Ascending aorta (tissue), 2 donors: ENCODE results near the gene PMM2. TPM values are rescaled to one million over a fixed set of nuclear protein-coding genes. Genes with fewer than 3 reads are reported as not detected.
A peak's percentile ranks its signal among the peaks of the same experiment; 100 is the strongest.

Experiments used
- DNase-seq, 2 donors: peaks; one replicate each; pipeline ENCODE4 v3.0.0-alpha.2; 2019; ENCODE audit warnings: low spot score in 2 of 2
- H3K27ac ChIP-seq, 2 donors: fragments of 200-600 bp; sonication (generic); one replicate each; pipeline ENCODE4 v1.5.1; 2016 to 2017; ENCODE audit warnings: mild to moderate bottlenecking in 1 of 2
- H3K27me3 ChIP-seq: fragments of 200-600 bp; sonication (generic); one replicate; pipeline ENCODE4 v1.5.1; 2017
- H3K36me3 ChIP-seq, 2 donors: fragments of 200-600 bp; sonication (generic); one replicate each; pipeline ENCODE4 v1.5.1; 2016
- H3K4me1 ChIP-seq, 2 donors: fragments of 200-600 bp; sonication (generic); one replicate each; pipeline ENCODE4 v1.5.1; 2016 to 2017; ENCODE audit warnings: mild to moderate bottlenecking in 1 of 2
- H3K4me3 ChIP-seq, 2 donors: fragments of 200-600 bp; sonication (generic); one replicate each; pipeline ENCODE4 v1.5.1; 2016 to 2017; ENCODE audit warnings: mild to moderate bottlenecking in 1 of 2
- H3K9me3 ChIP-seq, 2 donors: fragments of 200-600 bp; sonication (generic); one replicate each; pipeline ENCODE4 v1.5.1; 2016
- intact Hi-C: fragments of 100-400 bp; cut with DNase I; formaldehyde crosslinking; loops from one replicate; pipeline ENCODE4 v1.15.1; 2023
- total RNA-seq: library from RNA; depleted of rRNA; stranded (reverse); fragments of >200 nt; gene quantifications from one replicate; pipeline ENCODE4 v1.1.0, GENCODE V29; 2016
- TF ChIP-seq, protein P1 (sequence below), 3 experiments: fragments of 200-600 bp in 2 of 3; fragments of 450-650 bp in 1 of 3; sonication (generic) in 2 of 3; IDR thresholded peaks; one replicate each; pipeline ENCODE4 v1.5.1; 2016 to 2019; ENCODE audit warnings: antibody characterized with exemption in 3 of 3, mild to moderate bottlenecking in 1 of 3, moderate library complexity in 1 of 3

PMM2 gene
- total RNA-seq, 1 donor from 2014 or later = 17.9 TPM

DNA sequence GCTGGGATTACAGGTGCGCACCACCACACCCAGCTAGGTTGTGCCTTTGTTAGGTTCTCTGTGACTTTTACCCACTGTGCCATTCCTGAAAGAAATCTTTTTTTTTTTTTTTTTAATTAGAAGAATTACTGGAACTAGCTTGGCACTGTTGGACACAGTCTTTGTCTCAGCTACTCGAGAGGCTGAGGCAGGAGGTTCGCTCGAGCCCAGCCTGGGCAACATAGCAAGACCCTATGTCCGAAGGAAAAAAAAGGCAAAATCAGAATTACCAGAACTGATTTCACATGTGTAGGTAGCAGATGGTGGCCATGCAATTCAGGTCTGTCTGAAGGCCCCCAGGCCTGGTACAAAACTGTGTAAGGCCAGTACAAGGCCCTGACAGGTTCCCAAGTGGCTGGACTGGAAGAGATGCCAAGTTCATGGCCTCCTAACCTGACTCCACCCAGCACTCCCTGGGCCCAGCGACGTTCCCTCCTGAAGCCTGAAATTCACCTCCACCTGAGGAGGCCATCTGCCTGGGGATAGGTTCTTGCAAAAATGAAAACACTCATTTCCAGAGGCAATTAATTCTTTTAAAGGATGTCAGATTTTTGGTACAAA, 48.2 kb downstream of the PMM2 start:
- TF ChIP-seq, protein P1, sequence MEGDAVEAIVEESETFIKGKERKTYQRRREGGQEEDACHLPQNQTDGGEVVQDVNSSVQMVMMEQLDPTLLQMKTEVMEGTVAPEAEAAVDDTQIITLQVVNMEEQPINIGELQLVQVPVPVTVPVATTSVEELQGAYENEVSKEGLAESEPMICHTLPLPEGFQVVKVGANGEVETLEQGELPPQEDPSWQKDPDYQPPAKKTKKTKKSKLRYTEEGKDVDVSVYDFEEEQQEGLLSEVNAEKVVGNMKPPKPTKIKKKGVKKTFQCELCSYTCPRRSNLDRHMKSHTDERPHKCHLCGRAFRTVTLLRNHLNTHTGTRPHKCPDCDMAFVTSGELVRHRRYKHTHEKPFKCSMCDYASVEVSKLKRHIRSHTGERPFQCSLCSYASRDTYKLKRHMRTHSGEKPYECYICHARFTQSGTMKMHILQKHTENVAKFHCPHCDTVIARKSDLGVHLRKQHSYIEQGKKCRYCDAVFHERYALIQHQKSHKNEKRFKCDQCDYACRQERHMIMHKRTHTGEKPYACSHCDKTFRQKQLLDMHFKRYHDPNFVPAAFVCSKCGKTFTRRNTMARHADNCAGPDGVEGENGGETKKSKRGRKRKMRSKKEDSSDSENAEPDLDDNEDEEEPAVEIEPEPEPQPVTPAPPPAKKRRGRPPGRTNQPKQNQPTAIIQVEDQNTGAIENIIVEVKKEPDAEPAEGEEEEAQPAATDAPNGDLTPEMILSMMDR (IDR thresholded peaks at IDR 0.05) = no peak
- Histone ChIP-seq H3K4me3 (no peak overlapping the region), H3K36me3 (peaks cover 16 to 27% of the 10 kb centered on the region in 2 donors), H3K4me1 (peaks cover 0 to 6% of the 10 kb centered on the region in 2 donors), H3K27me3 (no peaks in the 10 kb centered on the region), H3K9me3 (no peaks in the 10 kb centered on the region), H3K27ac (no peak overlapping the region)
- intact Hi-C loops = no loop called here
- no peak for DNase-seq

GRCh38 chr16:8846401-8846932, 48.8 kb downstream of the PMM2 start:
- peaks cover 0 to 6% of the 10 kb centered on the region in 2 donors for H3K4me1 ChIP-seq
- H3K27ac ChIP-seq = no peak overlapping the region
- no peak overlapping the region for H3K4me3 ChIP-seq
- H3K27me3 ChIP-seq = no peaks in the 10 kb centered on the region
- TF ChIP-seq, protein P1 (IDR thresholded peaks at IDR 0.05) = no peak
- no peak for DNase-seq
- H3K36me3 ChIP-seq = peaks cover 16 to 27% of the 10 kb centered on the region in 2 donors
- H3K9me3 ChIP-seq = no peaks in the 10 kb centered on the region
- intact Hi-C loops = no loop called here

DNA sequence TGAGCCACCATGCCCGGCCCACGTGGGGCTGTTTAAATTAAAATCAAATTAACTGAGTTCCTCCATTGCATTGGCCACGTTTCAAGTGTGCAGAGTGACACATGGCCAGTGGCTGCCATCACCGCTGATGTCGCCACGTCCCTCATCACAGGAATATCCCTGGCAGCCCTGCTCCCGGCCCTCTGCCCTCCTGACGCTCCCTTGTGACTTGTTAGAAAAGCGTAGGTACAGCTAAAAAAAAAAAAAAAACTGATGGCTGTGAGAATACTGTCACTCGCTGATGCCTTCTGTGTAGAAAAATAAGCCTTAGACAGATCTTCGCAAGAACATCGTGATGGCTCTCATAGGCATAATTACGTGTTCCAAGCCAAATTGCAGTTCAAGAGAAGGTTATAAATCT, 49.5 kb downstream of the PMM2 start:
- peaks cover 0 to 6% of the 10 kb centered on the region in 2 donors for H3K4me1 ChIP-seq
- DNase-seq = no peak

DNA sequence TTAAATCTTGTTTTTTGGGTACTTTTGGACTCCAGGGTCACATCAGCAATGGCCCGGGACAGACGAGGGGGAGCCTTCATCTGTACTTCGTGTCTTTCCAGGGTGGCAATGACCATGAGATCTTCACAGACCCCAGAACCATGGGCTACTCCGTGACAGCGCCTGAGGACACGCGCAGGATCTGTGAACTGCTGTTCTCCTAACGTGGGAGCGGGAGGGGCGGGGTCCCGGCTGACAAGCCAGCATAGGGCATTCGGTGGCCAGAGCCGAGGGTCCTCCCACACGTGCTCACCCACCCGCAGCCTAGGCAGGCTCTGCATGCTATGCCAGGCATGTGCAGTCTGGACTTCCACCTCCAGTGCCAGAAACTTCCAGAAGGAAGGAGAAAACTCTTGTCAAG, 50.0 kb downstream of the PMM2 start:
- H3K27me3 ChIP-seq = no peaks in the 10 kb centered on the region
- H3K4me1 ChIP-seq = peaks cover 0 to 6% of the 10 kb centered on the region in 2 donors
- intact Hi-C loops = no loop called here
- H3K9me3 ChIP-seq = no peaks in the 10 kb centered on the region
- peaks cover 17 to 33% of the 10 kb centered on the region in 2 donors for H3K36me3 ChIP-seq
- TF ChIP-seq, protein P1 (IDR thresholded peaks at IDR 0.05) = no peak
- no peak overlapping the region for H3K27ac ChIP-seq
- no peak overlapping the region for H3K4me3 ChIP-seq
- DNase-seq = no peak

More for the DNA sequence above, 49.5 kb downstream of the PMM2 start:
- TF ChIP-seq, protein P1 (IDR thresholded peaks at IDR 0.05) = no peak
- Histone ChIP-seq H3K27me3 (no peaks in the 10 kb centered on the region), H3K27ac (no peak overlapping the region), H3K9me3 (no peaks in the 10 kb centered on the region), H3K36me3 (peaks cover 16 to 28% of the 10 kb centered on the region in 2 donors), H3K4me3 (no peak overlapping the region)
- intact Hi-C loops = no loop called here

DNA sequence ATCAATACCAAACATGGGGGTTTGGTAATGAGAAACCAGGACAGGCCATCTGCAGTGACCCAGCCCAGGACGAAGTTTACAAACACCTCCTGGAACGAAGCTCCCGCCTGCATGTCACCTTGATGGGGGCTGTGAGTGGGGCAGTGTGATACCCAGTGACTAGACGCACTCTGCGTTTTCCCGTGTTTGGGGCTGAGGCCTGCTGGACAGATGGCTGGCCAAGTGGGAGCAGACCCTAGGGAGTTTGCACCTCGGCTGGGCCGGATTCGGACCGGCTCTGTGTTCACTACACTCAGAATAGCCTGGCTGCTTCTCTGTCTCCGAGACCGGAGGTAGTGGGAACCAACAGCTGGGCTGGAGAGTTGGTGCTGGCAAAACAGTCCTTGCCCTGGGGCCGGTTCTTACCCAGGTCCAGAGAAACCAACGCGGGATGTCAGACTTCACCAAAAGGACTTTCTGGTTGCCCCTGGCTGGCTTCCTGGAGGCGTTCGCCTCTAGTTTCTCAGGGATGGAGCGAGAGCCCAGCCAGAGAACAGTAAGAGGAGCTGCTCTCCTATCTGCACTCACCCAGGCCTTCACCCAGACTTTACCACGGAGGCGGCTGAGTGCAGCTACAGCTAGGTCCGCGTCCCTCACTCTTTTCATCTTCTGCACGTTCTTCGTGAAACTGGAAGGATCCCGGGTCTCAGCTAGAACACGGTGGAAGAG, 50.7 kb downstream of the PMM2 start:
- Histone ChIP-seq H3K27ac (peak overlapping the region in 1 of 2 donors; percentile 3), H3K36me3 (peaks cover 24 to 40% of the 10 kb centered on the region in 2 donors), H3K27me3 (no peaks in the 10 kb centered on the region), H3K9me3 (no peaks in the 10 kb centered on the region), H3K4me3 (no peak overlapping the region), H3K4me1 (peaks cover 0 to 6% of the 10 kb centered on the region in 2 donors)
- no peak for DNase-seq
- intact Hi-C loops = no loop called here
- TF ChIP-seq, protein P1 (IDR thresholded peaks at IDR 0.05) = no peak
